Coronary artery (tissue), 2 donors: ENCODE measurements around the gene HOXA13.

Source experiments
- DNase-seq: peaks from one replicate; pipeline ENCODE4 v3.0.0-alpha.2; 2017; ENCODE audit warnings: low spot score
- H3K27ac ChIP-seq, 2 donors: fragments of 200-600 bp; sonication (generic); one replicate each; pipeline ENCODE4 v1.5.1; 2016 to 2019
- H3K4me3 ChIP-seq: fragments of 200-600 bp; sonication (generic); 2 replicates; pipeline ENCODE4 v1.5.1; 2016; ENCODE audit warnings: mild to moderate bottlenecking, moderate library complexity
- TF ChIP-seq, protein P1 (sequence below): fragments of 200-600 bp; sonication (generic); IDR thresholded peaks from one replicate; pipeline ENCODE4 v1.5.1; 2019; ENCODE audit warnings: antibody characterized with exemption

HOXA13 gene

DNA sequence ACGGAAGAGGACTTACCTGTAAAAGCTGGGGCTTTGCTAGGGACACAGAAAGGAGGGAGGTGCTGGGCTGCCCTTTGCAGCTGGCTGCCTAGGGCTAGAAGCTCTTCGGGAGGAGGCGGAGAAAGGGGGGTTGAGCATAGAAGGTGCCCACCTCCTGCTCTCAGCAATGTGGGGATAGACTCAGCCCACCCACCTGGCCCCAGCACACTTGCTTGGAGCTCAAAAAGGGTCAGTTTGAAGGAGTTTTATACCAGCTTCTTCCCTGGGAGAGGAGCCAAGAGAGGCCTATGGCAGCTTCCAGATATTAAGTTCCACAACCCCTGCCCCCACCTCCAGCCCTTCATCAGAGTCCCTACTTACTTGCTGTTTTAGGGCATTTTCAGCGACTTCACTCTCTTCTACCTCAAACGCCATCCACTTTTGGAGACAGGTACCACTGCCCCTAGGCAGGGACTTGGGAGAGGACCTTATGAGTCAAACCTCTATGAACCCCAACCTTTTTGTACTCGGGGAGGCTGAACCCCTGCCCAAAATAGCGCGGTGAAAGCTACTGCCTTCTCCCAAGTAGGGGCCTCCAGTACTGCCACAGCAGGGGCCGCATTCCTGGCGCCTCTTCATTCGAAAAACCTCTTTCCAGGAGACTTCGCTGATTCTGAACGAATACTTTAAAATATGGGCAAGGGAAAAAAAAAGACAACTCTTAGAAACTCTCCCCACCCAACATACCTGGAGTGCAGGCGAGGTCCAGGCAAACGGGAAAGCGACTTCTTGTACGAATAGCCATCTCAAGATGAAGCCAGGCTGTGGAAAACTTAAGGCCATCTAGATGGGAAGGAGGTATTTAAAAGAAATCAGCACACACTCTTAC lies 41.5 kb upstream of the HOXA13 start:
- TF ChIP-seq, protein P1, sequence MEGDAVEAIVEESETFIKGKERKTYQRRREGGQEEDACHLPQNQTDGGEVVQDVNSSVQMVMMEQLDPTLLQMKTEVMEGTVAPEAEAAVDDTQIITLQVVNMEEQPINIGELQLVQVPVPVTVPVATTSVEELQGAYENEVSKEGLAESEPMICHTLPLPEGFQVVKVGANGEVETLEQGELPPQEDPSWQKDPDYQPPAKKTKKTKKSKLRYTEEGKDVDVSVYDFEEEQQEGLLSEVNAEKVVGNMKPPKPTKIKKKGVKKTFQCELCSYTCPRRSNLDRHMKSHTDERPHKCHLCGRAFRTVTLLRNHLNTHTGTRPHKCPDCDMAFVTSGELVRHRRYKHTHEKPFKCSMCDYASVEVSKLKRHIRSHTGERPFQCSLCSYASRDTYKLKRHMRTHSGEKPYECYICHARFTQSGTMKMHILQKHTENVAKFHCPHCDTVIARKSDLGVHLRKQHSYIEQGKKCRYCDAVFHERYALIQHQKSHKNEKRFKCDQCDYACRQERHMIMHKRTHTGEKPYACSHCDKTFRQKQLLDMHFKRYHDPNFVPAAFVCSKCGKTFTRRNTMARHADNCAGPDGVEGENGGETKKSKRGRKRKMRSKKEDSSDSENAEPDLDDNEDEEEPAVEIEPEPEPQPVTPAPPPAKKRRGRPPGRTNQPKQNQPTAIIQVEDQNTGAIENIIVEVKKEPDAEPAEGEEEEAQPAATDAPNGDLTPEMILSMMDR = no peak
- no peak overlapping the region for H3K27ac ChIP-seq
- H3K4me3 ChIP-seq = no peak overlapping the region
- DNase-seq = no peak

GRCh38 chr7:27240015-27240731 lies 40.3 kb upstream of the HOXA13 start:
- no peak for DNase-seq
- TF ChIP-seq, protein P1 = no peak
- H3K27ac ChIP-seq = no peak overlapping the region
- peak overlapping the region; percentile 48 for H3K4me3 ChIP-seq

- no peak for DNase-seq
- TF ChIP-seq, protein P1 = no peak
- no peak overlapping the region for H3K27ac ChIP-seq
- H3K4me3 ChIP-seq = peak overlapping the region; percentile 48
Observed at GRCh38 chr7:27239387-27240014, 39.6 kb upstream of the HOXA13 start.

DNA sequence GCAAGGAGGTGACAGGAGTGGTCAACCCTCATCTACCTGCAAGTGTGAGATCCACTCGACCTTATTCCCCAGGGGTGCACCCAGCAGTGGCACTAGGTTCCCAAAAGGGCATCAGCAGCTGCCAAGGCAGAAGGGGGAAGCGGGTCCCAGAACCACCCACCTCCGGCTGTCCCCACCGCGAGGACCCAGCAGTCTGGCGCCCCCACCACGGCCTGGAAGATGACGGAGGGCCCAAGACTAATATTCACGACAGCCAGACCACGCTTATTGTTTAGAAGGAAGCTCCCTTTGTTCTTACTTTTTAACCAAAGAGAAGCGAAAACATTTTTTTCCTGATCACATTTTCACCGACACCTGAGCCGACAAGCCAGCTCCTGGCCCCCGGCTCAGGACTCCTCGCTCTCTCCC lies 39.1 kb upstream of the HOXA13 start:
- no peak for DNase-seq
- H3K27ac ChIP-seq = no peak overlapping the region
- TF ChIP-seq, protein P1 = no peak
- H3K4me3 ChIP-seq = peak overlapping the region; percentile 48

GRCh38 chr7:27237735-27238334 lies 37.9 kb upstream of the HOXA13 start:
- TF ChIP-seq, protein P1 = no peak
- DNase-seq = no peak
- H3K4me3 ChIP-seq = no peak overlapping the region
- no peak overlapping the region for H3K27ac ChIP-seq

DNA sequence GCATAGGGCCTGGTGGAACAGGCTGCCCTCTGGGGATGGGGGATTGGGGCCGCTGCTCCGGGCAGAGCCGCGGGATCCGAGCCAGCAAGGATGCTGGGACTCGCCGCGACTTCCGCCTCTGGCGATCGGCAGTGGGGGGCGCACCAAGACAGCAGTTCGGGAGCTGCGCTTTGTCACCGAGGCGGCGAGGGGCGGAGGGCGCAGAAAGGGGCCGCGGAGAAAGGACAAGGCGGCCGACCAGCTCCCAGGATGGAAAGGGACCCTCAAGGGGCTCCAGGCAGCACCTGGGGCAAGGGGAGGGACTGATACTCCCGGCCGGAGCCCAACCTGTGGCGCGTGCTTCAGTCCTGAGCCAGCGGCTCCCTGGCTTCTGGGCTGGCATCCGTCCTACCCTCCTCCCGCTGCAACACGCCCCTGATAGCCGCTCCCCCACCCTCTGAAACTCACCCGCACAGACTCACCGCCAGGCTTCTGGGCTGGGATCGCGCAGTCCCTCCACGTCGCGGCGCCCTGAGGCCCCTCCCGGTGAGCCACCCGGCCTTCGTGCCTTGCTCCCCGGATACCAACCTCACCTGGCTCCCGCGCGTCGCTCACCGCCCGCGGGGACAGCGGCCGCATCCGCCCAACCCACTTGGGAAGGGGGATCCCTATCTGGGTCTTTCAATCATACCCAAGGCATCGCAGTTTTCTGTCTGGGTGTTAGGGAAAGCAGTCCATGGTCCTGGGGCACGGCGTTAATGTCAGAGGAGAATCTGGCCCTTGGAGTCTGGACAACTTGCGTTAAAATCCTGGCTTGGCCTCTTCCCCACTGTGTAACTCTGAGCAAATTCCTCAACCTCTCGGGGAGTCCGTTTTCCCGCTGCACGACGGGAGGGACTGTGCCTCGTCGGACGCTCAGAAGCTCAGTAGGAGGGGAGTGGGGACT lies 35.8 kb upstream of the HOXA13 start:
- no peak for DNase-seq
- no peak overlapping the region for H3K27ac ChIP-seq
- peak overlapping the region; percentile 63 for H3K4me3 ChIP-seq
- TF ChIP-seq, protein P1 = no peak
